ENCODE results near the gene PLSCR3. TPM values are rescaled to one million over a fixed set of nuclear protein-coding genes. Genes with fewer than 3 reads are reported as not detected.
A peak's percentile ranks its signal among the peaks of the same experiment; 100 is the strongest.

Gene PLSCR3
- total RNA-seq, 4 donors from 2014 or later = 0.77 to 42.6 (median 17.6) TPM

DNA sequence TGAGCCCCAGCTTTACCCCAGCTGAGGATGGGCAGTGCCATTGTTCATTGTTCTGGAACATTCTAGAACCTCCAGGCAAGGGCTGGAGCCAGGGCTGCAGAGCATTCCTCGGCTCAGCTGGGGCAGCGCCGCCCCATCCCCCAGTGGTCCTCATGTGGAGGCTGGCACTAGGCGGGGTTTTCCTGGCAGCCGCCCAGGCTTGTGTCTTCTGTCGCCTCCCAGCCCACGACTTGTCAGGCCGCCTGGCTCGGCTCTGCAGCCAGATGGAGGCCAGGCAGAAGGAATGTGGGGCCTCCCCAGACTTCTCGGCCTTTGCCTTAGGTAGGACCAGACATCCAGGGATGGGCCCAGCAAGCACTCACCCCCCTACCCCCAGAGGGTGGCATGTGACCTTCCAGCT, 39.3 kb downstream of the PLSCR3 start, which contains the start of gene TMEM95:
Gene TMEM95, plus strand, starts transcription at position 104 of the 400 bp plus-strand sequence. Its CDS starts 49 bp downstream, at position 153.
- no peak within 1 kb of the TSS for H3K4me3 ChIP-seq

DNA sequence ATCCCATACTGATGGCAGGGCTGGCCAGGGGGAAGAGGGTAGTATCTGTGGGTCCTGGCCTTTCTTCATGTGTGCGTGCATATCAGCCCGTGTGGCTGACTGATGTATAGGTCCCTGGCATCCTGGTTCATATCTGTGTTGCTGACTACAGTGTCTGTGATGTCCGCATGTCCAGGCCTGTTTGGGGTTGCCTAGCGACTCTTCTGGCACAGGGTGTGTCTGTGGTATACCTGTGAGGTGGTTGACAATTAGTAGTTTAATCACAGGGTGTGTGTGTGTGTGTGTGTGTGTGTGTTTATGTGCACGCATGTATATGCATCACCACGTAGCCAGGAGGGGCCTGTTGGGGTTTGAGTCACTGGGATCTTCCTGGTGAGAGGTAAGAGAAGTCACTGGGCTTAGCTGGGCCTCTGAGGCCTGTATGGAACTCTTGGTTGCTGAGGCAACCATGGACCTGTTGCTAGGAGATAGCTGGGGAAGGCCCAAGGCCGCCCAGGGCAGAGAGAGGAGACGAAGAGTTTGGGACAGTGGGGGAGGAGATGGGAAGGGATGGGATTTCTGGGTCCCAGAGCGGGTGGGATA, 40.0 kb downstream of the PLSCR3 start:
- TF ChIP-seq, protein P1, sequence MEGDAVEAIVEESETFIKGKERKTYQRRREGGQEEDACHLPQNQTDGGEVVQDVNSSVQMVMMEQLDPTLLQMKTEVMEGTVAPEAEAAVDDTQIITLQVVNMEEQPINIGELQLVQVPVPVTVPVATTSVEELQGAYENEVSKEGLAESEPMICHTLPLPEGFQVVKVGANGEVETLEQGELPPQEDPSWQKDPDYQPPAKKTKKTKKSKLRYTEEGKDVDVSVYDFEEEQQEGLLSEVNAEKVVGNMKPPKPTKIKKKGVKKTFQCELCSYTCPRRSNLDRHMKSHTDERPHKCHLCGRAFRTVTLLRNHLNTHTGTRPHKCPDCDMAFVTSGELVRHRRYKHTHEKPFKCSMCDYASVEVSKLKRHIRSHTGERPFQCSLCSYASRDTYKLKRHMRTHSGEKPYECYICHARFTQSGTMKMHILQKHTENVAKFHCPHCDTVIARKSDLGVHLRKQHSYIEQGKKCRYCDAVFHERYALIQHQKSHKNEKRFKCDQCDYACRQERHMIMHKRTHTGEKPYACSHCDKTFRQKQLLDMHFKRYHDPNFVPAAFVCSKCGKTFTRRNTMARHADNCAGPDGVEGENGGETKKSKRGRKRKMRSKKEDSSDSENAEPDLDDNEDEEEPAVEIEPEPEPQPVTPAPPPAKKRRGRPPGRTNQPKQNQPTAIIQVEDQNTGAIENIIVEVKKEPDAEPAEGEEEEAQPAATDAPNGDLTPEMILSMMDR (IDR thresholded peaks at IDR 0.05) = no peak
- no peak for TF ChIP-seq POLR2A (IDR thresholded peaks at IDR 0.05)
- Histone ChIP-seq H3K4me3 (no peak overlapping the region), H3K27ac (peak overlapping the region in 1 of 2 donors; percentile 34), H3K27me3 (no peaks in the 10 kb centered on the region), H3K4me1 (peaks cover 0 to 8% of the 10 kb centered on the region in 2 donors), H3K36me3 (no peaks in the 10 kb centered on the region), H3K9me3 (no peaks in the 10 kb centered on the region)
- no peak for DNase-seq
- intact Hi-C loops (cut with DNase I; ENCODE audit: low total_unique reads) = loop anchor here (10.0 kb wide), 1 partner anchor 230 kb away; the partner anchor contains the start of gene MPDU1

More for the DNA sequence above, 39.3 kb downstream of the PLSCR3 start, which contains the start of gene TMEM95:
- no peak for DNase-seq
- H3K36me3 ChIP-seq = no peaks in the 10 kb centered on the region
- peaks cover 0 to 8% of the 10 kb centered on the region in 2 donors for H3K4me1 ChIP-seq
- intact Hi-C loops (cut with DNase I; ENCODE audit: low total_unique reads) = loop anchor here (10.0 kb wide), 1 partner anchor 230 kb away; the partner anchor contains the start of gene MPDU1
- H3K27me3 ChIP-seq = no peaks in the 10 kb centered on the region
- TF ChIP-seq, protein P1 (IDR thresholded peaks at IDR 0.05) = no peak
- no peak for TF ChIP-seq POLR2A (IDR thresholded peaks at IDR 0.05)
- H3K27ac ChIP-seq = peak within 1 kb of the TSS; percentile 57 to 97
- H3K9me3 ChIP-seq = no peaks in the 10 kb centered on the region

DNA sequence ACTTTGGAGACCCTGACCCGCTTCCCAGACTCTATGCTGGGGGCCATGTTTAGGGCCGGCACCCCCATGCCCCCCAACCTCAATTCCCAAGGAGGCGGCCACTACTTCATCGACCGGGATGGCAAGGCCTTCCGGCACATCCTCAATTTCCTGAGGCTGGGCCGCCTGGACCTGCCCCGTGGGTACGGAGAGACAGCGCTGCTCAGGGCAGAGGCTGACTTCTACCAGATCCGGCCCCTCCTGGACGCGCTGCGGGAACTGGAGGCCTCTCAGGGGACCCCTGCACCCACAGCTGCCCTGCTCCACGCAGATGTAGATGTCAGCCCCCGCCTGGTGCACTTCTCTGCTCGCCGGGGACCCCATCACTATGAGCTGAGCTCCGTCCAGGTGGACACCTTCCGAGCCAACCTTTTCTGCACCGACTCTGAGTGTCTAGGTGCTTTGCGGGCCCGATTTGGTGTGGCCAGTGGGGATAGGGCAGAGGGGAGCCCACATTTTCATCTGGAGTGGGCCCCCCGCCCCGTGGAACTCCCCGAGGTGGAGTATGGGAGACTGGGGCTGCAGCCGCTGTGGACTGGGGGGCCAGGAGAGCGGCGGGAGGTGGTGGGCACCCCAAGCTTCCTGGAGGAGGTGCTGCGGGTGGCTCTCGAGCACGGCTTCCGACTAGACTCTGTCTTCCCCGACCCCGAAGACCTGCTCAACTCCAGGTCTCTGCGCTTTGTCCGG, 41.3 kb downstream of the PLSCR3 start:
- no peak for TF ChIP-seq POLR2A (IDR thresholded peaks at IDR 0.05)
- TF ChIP-seq, protein P1 (IDR thresholded peaks at IDR 0.05) = no peak
- DNase-seq = no peak
- Histone ChIP-seq H3K9me3 (no peaks in the 10 kb centered on the region), H3K4me1 (peaks cover 0 to 8% of the 10 kb centered on the region in 2 donors), H3K36me3 (no peaks in the 10 kb centered on the region), H3K27me3 (no peaks in the 10 kb centered on the region), H3K4me3 (peak overlapping the region in 1 of 2 donors; percentile 76), H3K27ac (peak overlapping the region; percentile 95 to 97)
- intact Hi-C loops (cut with DNase I; ENCODE audit: low total_unique reads) = loop anchor here (10.0 kb wide), 1 partner anchor 232 kb away; the partner anchor contains the start of gene MPDU1

- Histone ChIP-seq H3K27me3 (no peaks in the 10 kb centered on the region), H3K27ac (peak overlapping the region; percentile 95 to 97), H3K36me3 (no peaks in the 10 kb centered on the region), H3K9me3 (no peaks in the 10 kb centered on the region), H3K4me1 (peaks cover 0 to 8% of the 10 kb centered on the region in 2 donors), H3K4me3 (peak overlapping the region; percentile 76 to 97)
- intact Hi-C loops (cut with DNase I; ENCODE audit: low total_unique reads) = loop anchor here (10.0 kb wide), 1 partner anchor 232 kb away; the partner anchor contains the start of gene MPDU1
- no peak for DNase-seq
- no peak for TF ChIP-seq POLR2A (IDR thresholded peaks at IDR 0.05)
- TF ChIP-seq, protein P1 (IDR thresholded peaks at IDR 0.05) = peak in 2 of 4 experiments; percentile 69 to 85
Measured at GRCh38 chr17:7352503-7352889, 41.8 kb downstream of the PLSCR3 start.

Measured in uterus (tissue), 4 donors.